ENCODE results near the gene S100A14.

The S100A14 gene

DNA sequence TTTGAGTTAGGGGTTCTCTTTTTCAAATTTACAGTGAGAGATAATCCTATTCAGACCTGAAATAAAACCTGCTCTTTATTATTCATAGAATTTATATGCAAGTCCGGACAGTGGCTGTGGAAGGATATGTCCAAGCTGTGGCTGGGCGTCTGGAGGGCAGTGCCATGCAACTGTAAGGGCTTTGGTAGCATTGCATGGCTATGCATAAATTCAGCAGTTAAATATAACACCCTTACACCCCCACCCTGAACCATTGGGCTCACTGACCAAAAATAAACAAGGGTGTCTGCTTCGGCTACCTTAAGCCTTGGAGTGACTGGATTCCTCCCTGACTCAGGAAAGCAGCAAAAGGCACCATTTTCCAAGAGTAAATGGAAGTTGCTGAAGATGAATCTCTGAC lies 23.2 kb upstream of the S100A14 start:
- DNase-seq = no peak

DNA sequence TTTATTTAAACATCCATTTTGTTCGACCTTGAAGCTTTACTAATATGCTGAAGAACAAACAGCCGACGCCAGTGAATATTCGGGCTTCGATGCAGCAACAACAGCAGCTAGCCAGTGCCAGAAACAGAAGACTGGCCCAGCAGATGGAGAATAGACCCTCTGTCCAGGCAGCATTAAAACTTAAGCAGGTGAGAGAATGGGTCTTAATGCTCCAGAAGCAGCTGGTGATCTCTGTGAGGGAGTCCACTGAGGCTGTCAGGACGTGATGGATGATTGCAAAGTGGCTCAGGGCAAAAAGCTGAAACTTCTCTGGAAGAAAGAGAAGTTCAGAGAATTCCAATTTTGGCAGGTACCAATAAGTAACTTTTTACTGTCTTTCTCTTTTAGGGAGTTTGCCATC lies 22.1 kb upstream of the S100A14 start:
- DNase-seq = no peak

DNA sequence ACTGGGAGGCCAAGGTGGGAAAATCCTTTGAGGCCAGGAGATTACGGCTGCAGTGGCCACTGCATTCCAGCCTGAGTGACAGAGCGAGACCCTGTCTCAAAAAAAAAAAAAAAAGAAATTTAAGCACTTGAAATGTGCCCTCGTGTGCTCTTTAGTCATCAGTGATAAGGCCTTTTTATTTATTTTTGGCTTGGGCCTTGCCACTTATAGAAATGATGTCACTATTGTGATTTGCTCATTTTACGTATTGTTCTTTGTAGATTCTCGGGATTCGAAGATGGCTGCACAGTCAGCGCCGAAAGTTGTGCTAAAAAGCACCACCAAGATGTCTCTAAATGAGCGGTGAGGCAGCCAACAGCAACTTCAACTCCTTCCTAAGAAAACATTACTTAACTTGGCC lies 20.2 kb upstream of the S100A14 start:
- no peak for DNase-seq

GRCh38 chr1:153635872-153636271 lies 19.7 kb upstream of the S100A14 start:
- no peak for DNase-seq

DNA sequence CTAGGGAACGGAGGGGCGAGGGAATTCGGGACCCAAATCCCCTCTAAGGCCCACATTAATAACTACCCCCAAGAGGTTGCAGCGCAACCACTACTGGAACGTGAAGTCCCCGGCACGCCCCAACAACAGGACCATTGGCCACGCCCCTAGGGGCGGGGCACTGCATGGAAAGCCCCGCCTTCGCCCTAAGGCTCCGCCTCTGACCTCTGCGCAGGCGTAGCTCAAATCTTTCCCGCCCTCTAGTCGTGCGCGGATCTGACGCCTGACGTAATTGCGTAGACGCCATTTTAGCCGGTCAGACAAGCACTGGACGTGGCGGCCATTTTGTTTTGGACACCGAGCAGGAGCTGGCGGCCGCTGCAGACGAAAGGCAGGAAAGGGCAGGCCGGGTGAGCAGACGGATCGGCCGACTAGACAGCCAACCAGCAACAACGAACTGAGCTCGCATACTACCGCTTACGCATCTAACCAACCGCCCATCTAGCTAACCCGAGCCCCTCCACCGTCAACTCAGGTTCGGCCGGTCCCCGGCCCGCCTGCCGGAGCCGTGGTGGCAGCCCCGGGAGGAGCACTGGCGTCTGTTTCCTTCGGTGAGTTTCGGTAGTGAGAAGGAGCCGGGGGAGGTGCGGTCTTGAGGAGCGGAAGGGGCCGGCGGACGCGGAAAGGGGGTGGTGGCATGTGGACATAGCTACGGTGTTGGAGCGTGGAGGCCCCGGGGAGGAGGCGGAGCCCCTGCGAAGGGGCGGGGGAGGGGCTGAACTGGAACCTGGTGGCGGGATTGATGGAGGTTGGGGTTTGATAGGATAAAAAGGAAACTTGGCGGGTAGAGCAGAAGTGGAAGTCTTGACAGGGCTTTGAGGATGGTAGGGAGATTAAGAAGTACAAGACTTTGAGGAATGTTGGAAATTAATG lies 17.9 kb upstream of the S100A14 start, which contains the start of gene CHTOP:
TSS of gene CHTOP (plus strand) at position 313 of the 912 bp plus-strand sequence. CDS start 2,523 bp downstream, outside the sequence.
- peak; percentile 86 to 99 (median 97) for DNase-seq

GRCh38 chr1:153633161-153633753 lies 17.1 kb upstream of the S100A14 start:
- peak in 6 of 56 donors; percentile 56 to 69 (median 62) for DNase-seq

- peak in 11 of 56 donors; percentile 16 to 56 (median 30) for DNase-seq
Measured at GRCh38 chr1:153631047-153632022, 15.2 kb upstream of the S100A14 start.

DNA sequence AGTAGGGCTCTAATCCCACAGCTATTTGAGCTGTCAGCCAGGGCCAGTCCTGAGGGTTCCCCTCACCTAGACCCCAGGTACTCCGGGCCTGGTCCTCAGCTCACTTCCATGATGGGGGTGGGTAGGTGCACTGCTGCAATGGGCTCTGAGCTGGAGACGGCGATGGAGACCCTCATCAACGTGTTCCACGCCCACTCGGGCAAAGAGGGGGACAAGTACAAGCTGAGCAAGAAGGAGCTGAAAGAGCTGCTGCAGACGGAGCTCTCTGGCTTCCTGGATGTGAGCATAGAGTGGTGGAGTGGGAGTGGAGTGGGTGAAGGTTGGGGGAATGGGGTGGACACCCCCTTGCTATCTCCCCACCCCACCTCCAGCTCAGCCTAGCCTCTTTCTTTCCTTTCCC lies 14.3 kb upstream of the S100A14 start:
- no peak for DNase-seq

- DNase-seq = peak in 28 of 56 donors; percentile 14 to 64 (median 31)
Measured at GRCh38 chr1:153629971-153630370, 13.8 kb upstream of the S100A14 start.

DNA sequence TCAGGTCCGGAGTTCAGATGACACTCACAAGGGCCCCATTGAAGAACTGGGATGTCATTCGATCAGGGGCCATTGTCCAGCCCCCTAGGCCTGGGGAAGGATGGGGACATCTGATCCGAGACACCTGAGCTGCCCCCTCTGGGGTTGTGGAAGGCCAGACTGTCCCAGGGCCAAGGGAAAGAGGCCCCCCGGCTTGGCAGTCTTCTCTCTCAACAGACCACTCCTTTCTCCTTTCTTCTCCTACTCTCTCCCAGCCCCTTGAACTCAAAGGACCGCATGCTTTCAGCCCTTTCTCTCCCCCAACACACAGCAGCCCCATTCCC lies 13.2 kb upstream of the S100A14 start:
- no peak for DNase-seq

DNA sequence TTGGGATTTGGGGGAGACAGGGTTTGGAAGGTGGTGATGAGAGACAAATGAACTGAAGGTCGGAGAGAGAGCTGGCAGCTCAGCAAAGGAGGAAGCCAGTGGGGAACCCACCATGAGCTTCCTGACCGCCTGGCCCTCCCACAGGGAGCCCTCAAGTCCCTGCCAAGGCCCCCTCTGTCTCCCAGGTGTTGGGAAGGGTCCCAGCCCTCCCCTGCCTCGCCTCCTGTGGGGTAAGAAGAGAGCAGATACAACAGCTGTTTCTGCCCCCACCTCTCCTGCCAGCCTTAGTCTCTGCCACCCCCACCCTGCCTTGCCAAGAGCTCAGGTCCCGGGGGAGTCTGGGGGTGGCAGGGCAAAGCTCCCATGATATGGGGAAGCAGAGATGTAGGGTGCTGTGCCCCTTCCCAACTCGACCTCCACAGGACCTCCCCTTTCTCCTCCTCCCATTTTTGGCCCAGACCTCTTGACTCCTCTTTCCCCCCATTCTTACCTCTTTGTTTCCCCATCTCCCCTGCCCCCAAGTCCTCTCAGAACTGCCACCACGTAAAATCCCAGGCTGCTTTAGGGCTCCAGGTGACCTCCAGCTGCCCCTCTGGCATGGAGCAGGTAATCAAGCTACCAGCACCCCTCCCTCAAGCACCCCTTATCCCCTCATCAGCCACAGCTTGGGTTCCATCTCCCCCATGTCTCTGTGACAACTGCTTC lies 12.7 kb upstream of the S100A14 start:
- DNase-seq = peak in 5 of 56 donors; percentile 8 to 58 (median 28)

DNA sequence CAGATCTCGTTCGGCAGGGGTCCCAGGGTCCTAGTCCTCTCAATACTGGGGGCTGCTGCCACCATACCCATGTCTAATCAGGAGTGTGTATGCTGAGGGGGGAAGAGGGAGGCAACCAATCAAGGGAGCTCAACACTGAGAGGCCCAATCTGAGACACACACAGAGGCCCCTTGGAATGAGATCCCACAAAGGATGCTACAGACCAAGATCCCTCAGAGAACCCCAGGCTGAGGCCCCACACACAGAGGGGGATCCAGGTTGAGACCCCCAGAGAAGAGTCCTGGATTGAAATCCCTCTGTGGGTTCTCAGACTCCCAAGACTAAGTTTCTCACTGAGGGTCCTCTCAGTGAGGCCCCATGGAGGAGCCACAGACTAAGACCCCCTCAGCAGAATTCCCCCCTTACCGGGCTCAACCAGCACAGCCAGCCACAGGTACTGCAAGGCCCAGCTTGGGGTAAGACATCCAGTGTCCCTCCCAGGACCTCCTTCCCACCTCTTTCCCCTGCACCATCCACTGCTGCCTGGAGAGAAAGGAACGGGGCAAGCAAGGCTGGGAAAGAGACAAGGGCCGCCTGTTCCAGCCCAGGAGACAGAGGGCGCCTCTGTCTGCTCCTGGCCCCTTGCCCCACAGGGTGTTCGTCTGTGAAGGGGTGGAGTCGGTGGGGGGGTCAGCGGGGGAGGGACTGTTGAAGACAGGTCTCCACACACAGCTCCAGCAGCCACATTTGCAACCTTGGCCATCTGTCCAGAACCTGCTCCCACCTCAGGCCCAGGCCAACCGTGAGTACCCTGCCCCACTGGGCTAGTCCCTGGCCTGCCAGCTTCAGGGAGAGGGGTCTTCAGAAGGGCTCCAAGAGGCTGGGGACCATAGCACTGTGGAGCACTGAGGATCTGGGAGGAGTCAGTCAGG lies 11.8 kb upstream of the S100A14 start, which contains the start of gene S100A1:
TSS of gene S100A1 (plus strand) at position 720 of the 912 bp plus-strand sequence. CDS start 2,088 bp downstream, outside the sequence.
- DNase-seq = peak in 50 of 56 donors; percentile 18 to 86 (median 62)

GRCh38 chr1:153626904-153627714 lies 11.0 kb upstream of the S100A14 start, which contains the start of gene S100A13:
S100A13 (minus strand) TSS chr1:153627505; CDS start chr1:153626472, 1,033 bp downstream.
- peak in 39 of 56 donors; percentile 24 to 77 (median 53) for DNase-seq

DNA sequence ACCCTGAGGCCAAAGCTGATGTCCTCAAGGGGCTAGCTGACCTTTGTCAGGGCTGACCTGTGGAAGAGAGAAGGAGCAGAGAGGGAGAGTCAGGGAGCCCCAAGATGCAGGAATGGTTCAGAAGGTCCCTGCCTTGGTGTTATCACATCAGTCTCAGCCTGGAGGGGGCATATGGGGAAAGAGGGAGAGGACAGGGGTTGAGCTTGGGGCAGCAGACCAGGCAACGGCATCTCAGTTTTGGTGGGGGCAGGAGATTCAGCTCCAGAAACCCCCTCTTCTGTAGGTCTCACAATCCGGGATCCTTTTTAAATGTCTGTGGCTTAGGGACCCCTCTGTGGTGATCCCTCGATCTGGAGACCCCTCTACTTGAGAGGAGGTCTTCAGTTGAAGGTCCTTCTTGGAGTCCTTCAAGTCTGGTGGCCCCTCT lies 10.4 kb upstream of the S100A14 start:
- no peak for DNase-seq

DNA sequence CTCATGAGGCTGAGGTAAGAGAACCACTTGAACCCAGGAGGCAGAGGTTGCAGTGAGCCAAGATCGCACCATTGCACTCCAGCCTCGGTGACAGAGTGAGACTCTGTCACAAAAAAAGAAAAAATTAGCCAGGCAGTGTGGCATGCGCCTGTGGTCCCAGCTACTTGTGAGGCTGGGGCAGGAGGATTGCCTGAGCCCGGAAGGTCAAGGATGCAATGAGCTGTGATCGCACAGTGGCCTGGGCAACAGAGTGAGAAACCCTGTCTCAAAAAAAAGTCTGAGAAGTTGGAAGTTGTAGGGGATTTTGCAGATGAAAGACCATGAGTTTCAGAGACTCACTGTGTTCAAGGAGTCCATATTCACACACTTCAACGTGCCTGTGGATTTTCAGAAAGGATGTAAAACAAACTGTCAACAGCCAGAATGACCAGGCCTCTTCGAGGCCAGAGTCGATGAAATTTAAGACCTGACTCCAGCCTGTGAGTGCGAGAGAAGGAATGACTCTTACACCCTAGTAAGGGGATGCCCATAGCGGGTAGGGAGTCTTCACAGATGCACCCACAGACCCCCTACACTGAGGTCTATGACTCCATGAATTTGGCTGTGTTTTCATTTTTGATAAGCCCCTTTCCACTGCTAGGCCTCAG lies 9.0 kb upstream of the S100A14 start:
- no peak for DNase-seq

DNA sequence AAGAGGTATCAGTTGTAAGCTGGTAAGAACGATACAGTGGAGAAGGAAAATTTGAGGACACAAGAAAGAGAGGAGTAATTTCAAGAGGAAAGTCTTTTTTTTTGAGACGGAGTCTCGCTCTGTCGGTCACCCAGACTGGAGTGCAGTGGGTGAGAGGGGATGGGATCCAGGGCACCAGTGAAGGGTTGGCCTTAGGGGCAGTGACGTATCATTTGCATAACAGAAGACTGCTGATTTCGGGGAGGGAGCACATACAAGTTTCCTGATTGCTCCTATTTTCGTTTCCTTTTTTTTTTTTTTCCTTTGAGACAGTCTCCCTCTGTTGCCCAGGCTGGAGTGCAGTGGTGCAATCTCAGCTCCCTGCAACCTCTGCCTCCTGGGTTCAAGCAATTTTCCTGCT lies 7.0 kb upstream of the S100A14 start:
- peak in 1 of 56 donors; percentile 10 for DNase-seq

DNA sequence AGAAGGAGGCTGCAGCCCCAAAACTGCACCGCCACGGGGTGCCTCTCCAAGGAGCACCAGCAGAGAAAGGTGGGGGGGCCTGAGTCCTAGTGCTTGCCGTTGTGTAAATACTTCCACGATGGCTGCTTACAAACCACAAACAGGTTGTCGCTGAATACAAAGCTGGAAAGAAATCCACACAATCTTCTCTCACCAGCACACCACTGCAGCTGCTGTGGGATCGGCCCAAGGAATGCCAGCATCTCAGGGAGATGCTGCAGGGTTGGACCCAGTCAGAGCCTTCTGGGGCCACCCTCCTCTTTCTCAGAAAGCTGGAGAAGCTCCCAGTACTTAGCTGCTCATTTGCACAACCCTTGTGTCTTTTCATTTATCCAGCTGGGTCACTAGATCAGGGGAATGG lies 3.0 kb upstream of the S100A14 start:
- no peak for DNase-seq

DNA sequence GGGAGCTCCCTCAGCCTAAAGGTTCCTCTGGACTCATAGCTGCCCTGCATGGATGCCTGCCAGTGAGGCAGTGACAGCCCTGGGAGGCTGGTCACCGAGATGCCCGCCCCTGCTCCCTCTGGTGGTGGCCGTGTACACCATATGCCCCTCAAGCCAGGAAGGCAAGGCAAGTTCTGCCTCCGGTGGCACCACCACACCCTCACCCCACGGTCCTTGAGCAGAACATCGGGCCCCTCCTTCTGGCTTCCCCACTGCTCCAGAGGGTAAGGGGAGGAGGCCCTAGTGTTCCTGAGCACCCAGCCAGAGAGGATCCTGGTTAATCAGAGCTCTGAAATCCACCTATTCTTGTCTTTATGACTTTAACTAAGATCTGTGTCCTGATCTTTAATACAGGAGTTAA lies 1.5 kb upstream of the S100A14 start:
- peak in 21 of 56 donors; percentile 9 to 72 (median 27) for DNase-seq

Data from nucleus accumbens (tissue), 56 donors.